ENCODE data around the gene CALD1. TPM values are rescaled to one million over a fixed set of nuclear protein-coding genes. Genes with fewer than 3 reads are reported as not detected.

CALD1 gene
- total and polyA plus RNA-seq, 2 experiments from 2014 or later = 132 to 842 TPM

DNA sequence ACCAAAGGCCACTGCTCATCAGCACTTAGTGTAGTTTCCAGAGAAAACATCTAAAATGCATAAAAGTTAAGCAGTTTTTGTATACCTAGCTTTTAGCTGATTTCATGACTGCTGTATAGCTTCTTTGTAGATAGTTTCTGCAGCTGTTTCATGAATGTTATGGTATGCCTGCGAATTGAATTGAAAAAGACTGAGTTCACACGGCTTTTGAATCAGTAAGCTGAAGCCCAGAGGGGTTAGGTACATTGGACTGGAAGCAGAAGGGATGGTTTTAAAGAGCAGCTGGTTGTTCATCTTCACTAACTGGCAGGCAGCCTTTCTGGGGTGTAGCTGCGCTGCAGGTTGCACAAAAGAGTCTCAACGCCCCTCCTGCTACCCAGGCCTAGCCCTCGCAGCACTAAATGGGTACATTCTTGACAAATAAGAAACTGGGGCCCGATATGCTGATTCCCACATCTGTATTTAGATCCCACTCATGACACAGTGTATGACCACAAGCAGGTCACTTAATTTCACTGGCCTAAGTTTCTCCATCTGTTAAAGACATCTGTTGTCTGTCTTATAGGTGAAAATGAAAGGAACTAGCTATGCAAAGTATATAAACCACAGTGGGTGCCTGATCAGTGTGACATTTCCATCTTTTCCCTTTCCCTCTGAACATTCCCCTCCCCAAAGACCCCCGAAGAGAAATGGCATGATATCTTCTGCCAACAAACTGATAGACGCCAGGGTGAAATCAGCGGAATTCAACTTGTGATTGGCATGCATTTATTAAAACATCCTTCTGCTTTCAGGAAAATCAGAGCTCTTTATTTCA, 120.9 kb downstream of the CALD1 start (continued):
- TF ChIP-seq, protein P1, sequence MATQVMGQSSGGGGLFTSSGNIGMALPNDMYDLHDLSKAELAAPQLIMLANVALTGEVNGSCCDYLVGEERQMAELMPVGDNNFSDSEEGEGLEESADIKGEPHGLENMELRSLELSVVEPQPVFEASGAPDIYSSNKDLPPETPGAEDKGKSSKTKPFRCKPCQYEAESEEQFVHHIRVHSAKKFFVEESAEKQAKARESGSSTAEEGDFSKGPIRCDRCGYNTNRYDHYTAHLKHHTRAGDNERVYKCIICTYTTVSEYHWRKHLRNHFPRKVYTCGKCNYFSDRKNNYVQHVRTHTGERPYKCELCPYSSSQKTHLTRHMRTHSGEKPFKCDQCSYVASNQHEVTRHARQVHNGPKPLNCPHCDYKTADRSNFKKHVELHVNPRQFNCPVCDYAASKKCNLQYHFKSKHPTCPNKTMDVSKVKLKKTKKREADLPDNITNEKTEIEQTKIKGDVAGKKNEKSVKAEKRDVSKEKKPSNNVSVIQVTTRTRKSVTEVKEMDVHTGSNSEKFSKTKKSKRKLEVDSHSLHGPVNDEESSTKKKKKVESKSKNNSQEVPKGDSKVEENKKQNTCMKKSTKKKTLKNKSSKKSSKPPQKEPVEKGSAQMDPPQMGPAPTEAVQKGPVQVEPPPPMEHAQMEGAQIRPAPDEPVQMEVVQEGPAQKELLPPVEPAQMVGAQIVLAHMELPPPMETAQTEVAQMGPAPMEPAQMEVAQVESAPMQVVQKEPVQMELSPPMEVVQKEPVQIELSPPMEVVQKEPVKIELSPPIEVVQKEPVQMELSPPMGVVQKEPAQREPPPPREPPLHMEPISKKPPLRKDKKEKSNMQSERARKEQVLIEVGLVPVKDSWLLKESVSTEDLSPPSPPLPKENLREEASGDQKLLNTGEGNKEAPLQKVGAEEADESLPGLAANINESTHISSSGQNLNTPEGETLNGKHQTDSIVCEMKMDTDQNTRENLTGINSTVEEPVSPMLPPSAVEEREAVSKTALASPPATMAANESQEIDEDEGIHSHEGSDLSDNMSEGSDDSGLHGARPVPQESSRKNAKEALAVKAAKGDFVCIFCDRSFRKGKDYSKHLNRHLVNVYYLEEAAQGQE (IDR thresholded peaks at IDR 0.05; ENCODE audit: unreplicated experiment) = no peak
- TF ChIP-seq CREB1 (CRISPR knock-in tag; IDR thresholded peaks at IDR 0.05; ENCODE audit: low read depth) (no peak), STAT1 (IDR thresholded peaks at IDR 0.05; ENCODE audit: unreplicated experiment) (no peak), JUNB (IDR thresholded peaks at IDR 0.05; ENCODE audit: unreplicated experiment) (no peak), ETS1 (IDR thresholded peaks at IDR 0.05) (no peak)

- ATAC-seq (no peak), DNase-seq (ENCODE audit: low spot score) (no peak)
- Mint-ChIP-seq H3K36me3 (ENCODE audit: low read depth) (peaks cover 14% of the 10 kb centered on the region), H3K27ac (peak overlapping the region; percentile 29; the same call in 1 of the 2 replicates), H3K27me3 (ENCODE audit: insufficient read depth, low read depth, poor library complexity) (peaks cover 1% of the 10 kb centered on the region), H3K4me3 (no peak overlapping the region), H3K4me1 (peaks cover 7% of the 10 kb centered on the region), H3K9me3 (peaks cover 8% of the 10 kb centered on the region)
- H4K20me1 ChIP-seq (replicated peaks; ENCODE audit: insufficient read depth) = peaks cover 10% of the 10 kb centered on the region
- no peak overlapping the region for H3K4me3 ChIP-seq
- H3K79me2 ChIP-seq (replicated peaks; ENCODE audit: insufficient read depth) = peaks cover 63% of the 10 kb centered on the region
- H3K36me3 ChIP-seq (ENCODE audit: insufficient read depth) = no peaks in the 10 kb centered on the region
- no peaks in the 10 kb centered on the region for H3K27me3 ChIP-seq (ENCODE audit: insufficient read depth)
- no peak overlapping the region for H3K27ac ChIP-seq (ENCODE audit: low read depth)
- H3K4me2 ChIP-seq = no peak overlapping the region
- no peaks in the 10 kb centered on the region for H3K9me2 ChIP-seq (ENCODE audit: insufficient read depth)
- H3K4me1 ChIP-seq (ENCODE audit: insufficient read depth) = no peaks in the 10 kb centered on the region
- H2AFZ ChIP-seq = no peak overlapping the region
- no peaks in the 10 kb centered on the region for H3F3A ChIP-seq (replicated peaks; ENCODE audit: low read depth)
- TF ChIP-seq, protein P1 (IDR thresholded peaks at IDR 0.05; ENCODE audit: unreplicated experiment) = no peak
- TF ChIP-seq POLR2AphosphoS5 (IDR thresholded peaks at IDR 0.05; ENCODE audit: low read depth) (no peak), EZH2 (IDR thresholded peaks at IDR 0.05; ENCODE audit: low read depth, unreplicated experiment) (no peak), ETS1 (IDR thresholded peaks at IDR 0.05) (no peak), CREB1 (CRISPR knock-in tag; IDR thresholded peaks at IDR 0.05; ENCODE audit: low read depth) (no peak), CTCF (conservative IDR thresholded peaks at IDR 0.05; ENCODE audit: low read depth in 2 of 2) (no peak), NANOG (IDR thresholded peaks at IDR 0.05; ENCODE audit: borderline replicate concordance) (no peak), STAT1 (IDR thresholded peaks at IDR 0.05; ENCODE audit: unreplicated experiment) (no peak), JUNB (IDR thresholded peaks at IDR 0.05; ENCODE audit: unreplicated experiment) (no peak), ZNF114 (CRISPR knock-in tag; IDR thresholded peaks at IDR 0.05) (no peak)
Observed at GRCh38 chr7:134901389-134902020, 122.1 kb downstream of the CALD1 start.

Data from GM23338 (cell line).